ENCODE measurements around the gene PSMD10. TPM values are rescaled to one million over a fixed set of nuclear protein-coding genes. Genes with fewer than 3 reads are reported as not detected.
A peak's percentile ranks its signal among the peaks of the same experiment; 100 is the strongest.

Gene PSMD10
- total RNA-seq, 1 donor, result 31.7 TPM

- Histone ChIP-seq H3K4me1 (ENCODE audit: insufficient read depth, low read length) (no peaks in the 10 kb centered on the region), H3K9me3 (ENCODE audit: low read depth, low read length) (no peaks in the 10 kb centered on the region), H3K4me3 (ENCODE audit: low read length) (no peak overlapping the region), H3K27me3 (ENCODE audit: insufficient read depth, low read length) (no peaks in the 10 kb centered on the region)
These were observed 6.0 kb upstream of the PSMD10 start for GRCh38 chrX:108097380-108097779.

GRCh38 chrX:108091878-108092291 lies 543 bp upstream of the PSMD10 start:
- H3K27me3 ChIP-seq (ENCODE audit: insufficient read depth, low read length), result no peaks in the 10 kb centered on the region
- H3K9me3 ChIP-seq (ENCODE audit: low read depth, low read length), result no peaks in the 10 kb centered on the region
- H3K4me1 ChIP-seq (ENCODE audit: insufficient read depth, low read length), result peaks cover 9% of the 10 kb centered on the region
- peak overlapping the region; percentile 66 for H3K4me3 ChIP-seq (ENCODE audit: low read length)

GRCh38 chrX:108090491-108091263 lies 665 bp downstream of the PSMD10 start:
- no peaks in the 10 kb centered on the region for H3K9me3 ChIP-seq (ENCODE audit: low read depth, low read length)
- H3K4me3 ChIP-seq (ENCODE audit: low read length), result peak overlapping the region; percentile 66
- peaks cover 9% of the 10 kb centered on the region for H3K4me1 ChIP-seq (ENCODE audit: insufficient read depth, low read length)
- no peaks in the 10 kb centered on the region for H3K27me3 ChIP-seq (ENCODE audit: insufficient read depth, low read length)

- Histone ChIP-seq H3K4me3 (ENCODE audit: low read length) (no peak overlapping the region), H3K27me3 (ENCODE audit: insufficient read depth, low read length) (no peaks in the 10 kb centered on the region), H3K9me3 (ENCODE audit: low read depth, low read length) (no peaks in the 10 kb centered on the region), H3K4me1 (ENCODE audit: insufficient read depth, low read length) (peaks cover 9% of the 10 kb centered on the region)
These were observed 2.8 kb downstream of the PSMD10 start for GRCh38 chrX:108088511-108088910.

- Histone ChIP-seq H3K4me1 (ENCODE audit: insufficient read depth, low read length) (peaks cover 9% of the 10 kb centered on the region), H3K27me3 (ENCODE audit: insufficient read depth, low read length) (no peaks in the 10 kb centered on the region), H3K9me3 (ENCODE audit: low read depth, low read length) (no peaks in the 10 kb centered on the region), H3K4me3 (ENCODE audit: low read length) (no peak overlapping the region)
These were observed 3.5 kb downstream of the PSMD10 start for GRCh38 chrX:108087792-108088191.

GRCh38 chrX:108081110-108081509 lies 10.2 kb downstream of the PSMD10 start:
- Histone ChIP-seq H3K4me1 (ENCODE audit: insufficient read depth, low read length) (no peaks in the 10 kb centered on the region), H3K4me3 (ENCODE audit: low read length) (no peak overlapping the region), H3K9me3 (ENCODE audit: low read depth, low read length) (no peaks in the 10 kb centered on the region), H3K27me3 (ENCODE audit: insufficient read depth, low read length) (no peaks in the 10 kb centered on the region)

- no peaks in the 10 kb centered on the region for H3K9me3 ChIP-seq (ENCODE audit: low read depth, low read length)
- H3K27me3 ChIP-seq (ENCODE audit: insufficient read depth, low read length), result no peaks in the 10 kb centered on the region
- H3K4me1 ChIP-seq (ENCODE audit: insufficient read depth, low read length), result no peaks in the 10 kb centered on the region
- no peak overlapping the region for H3K4me3 ChIP-seq (ENCODE audit: low read length)
These were observed 18.6 kb downstream of the PSMD10 start for GRCh38 chrX:108072746-108073145.

GRCh38 chrX:108071578-108071977 lies 19.8 kb downstream of the PSMD10 start:
- H3K4me3 ChIP-seq (ENCODE audit: low read length), result no peak overlapping the region
- no peaks in the 10 kb centered on the region for H3K9me3 ChIP-seq (ENCODE audit: low read depth, low read length)
- H3K4me1 ChIP-seq (ENCODE audit: insufficient read depth, low read length), result no peaks in the 10 kb centered on the region
- no peaks in the 10 kb centered on the region for H3K27me3 ChIP-seq (ENCODE audit: insufficient read depth, low read length)

- Histone ChIP-seq H3K4me3 (ENCODE audit: low read length) (no peak overlapping the region), H3K4me1 (ENCODE audit: insufficient read depth, low read length) (no peaks in the 10 kb centered on the region), H3K27me3 (ENCODE audit: insufficient read depth, low read length) (no peaks in the 10 kb centered on the region), H3K9me3 (ENCODE audit: low read depth, low read length) (no peaks in the 10 kb centered on the region)
These were observed 20.5 kb downstream of the PSMD10 start for GRCh38 chrX:108070891-108071290.

- H3K4me3 ChIP-seq (ENCODE audit: low read length), result no peak overlapping the region
- no peaks in the 10 kb centered on the region for H3K9me3 ChIP-seq (ENCODE audit: low read depth, low read length)
- no peaks in the 10 kb centered on the region for H3K27me3 ChIP-seq (ENCODE audit: insufficient read depth, low read length)
- no peaks in the 10 kb centered on the region for H3K4me1 ChIP-seq (ENCODE audit: insufficient read depth, low read length)
These were observed 23.2 kb downstream of the PSMD10 start for GRCh38 chrX:108068121-108068520.

GRCh38 chrX:108064613-108065012 lies 26.7 kb downstream of the PSMD10 start:
- H3K9me3 ChIP-seq (ENCODE audit: low read depth, low read length), result no peaks in the 10 kb centered on the region

GRCh38 chrX:108064001-108064400 lies 27.3 kb downstream of the PSMD10 start:
- Histone ChIP-seq H3K4me3 (ENCODE audit: low read length) (no peak overlapping the region), H3K4me1 (ENCODE audit: insufficient read depth, low read length) (no peaks in the 10 kb centered on the region), H3K27me3 (ENCODE audit: insufficient read depth, low read length) (no peaks in the 10 kb centered on the region), H3K9me3 (ENCODE audit: low read depth, low read length) (no peaks in the 10 kb centered on the region)

More at GRCh38 chrX:108064613-108065012, 26.7 kb downstream of the PSMD10 start:
- no peaks in the 10 kb centered on the region for H3K4me1 ChIP-seq (ENCODE audit: insufficient read depth, low read length)
- no peak overlapping the region for H3K4me3 ChIP-seq (ENCODE audit: low read length)
- H3K27me3 ChIP-seq (ENCODE audit: insufficient read depth, low read length), result no peaks in the 10 kb centered on the region

GRCh38 chrX:108059801-108060200 lies 31.5 kb downstream of the PSMD10 start:
- H3K4me1 ChIP-seq (ENCODE audit: insufficient read depth, low read length), result no peaks in the 10 kb centered on the region
- no peak overlapping the region for H3K4me3 ChIP-seq (ENCODE audit: low read length)
- H3K9me3 ChIP-seq (ENCODE audit: low read depth, low read length), result no peaks in the 10 kb centered on the region
- no peaks in the 10 kb centered on the region for H3K27me3 ChIP-seq (ENCODE audit: insufficient read depth, low read length)

GRCh38 chrX:108055546-108055945 lies 35.8 kb downstream of the PSMD10 start:
- Histone ChIP-seq H3K4me1 (ENCODE audit: insufficient read depth, low read length) (no peaks in the 10 kb centered on the region), H3K4me3 (ENCODE audit: low read length) (no peak overlapping the region), H3K9me3 (ENCODE audit: low read depth, low read length) (no peaks in the 10 kb centered on the region), H3K27me3 (ENCODE audit: insufficient read depth, low read length) (no peaks in the 10 kb centered on the region)

- H3K9me3 ChIP-seq (ENCODE audit: low read depth, low read length), result no peaks in the 10 kb centered on the region
- H3K4me3 ChIP-seq (ENCODE audit: low read length), result no peak overlapping the region
- H3K4me1 ChIP-seq (ENCODE audit: insufficient read depth, low read length), result no peaks in the 10 kb centered on the region
- H3K27me3 ChIP-seq (ENCODE audit: insufficient read depth, low read length), result no peaks in the 10 kb centered on the region
These were observed 38.1 kb downstream of the PSMD10 start for GRCh38 chrX:108053218-108053617.

GRCh38 chrX:108049649-108050048 lies 41.7 kb downstream of the PSMD10 start:
- Histone ChIP-seq H3K27me3 (ENCODE audit: insufficient read depth, low read length) (no peaks in the 10 kb centered on the region), H3K4me3 (ENCODE audit: low read length) (no peak overlapping the region), H3K4me1 (ENCODE audit: insufficient read depth, low read length) (no peaks in the 10 kb centered on the region), H3K9me3 (ENCODE audit: low read depth, low read length) (no peaks in the 10 kb centered on the region)

All from mononuclear cell (primary cell).